ENCODE results near the gene TMEM236.

TMEM236 gene

GRCh38 chr10:17820943-17821342, 68.9 kb downstream of the TMEM236 start:
- no peak for DNase-seq (ENCODE audit: low spot score)
- ChIA-PET POLR2A (ENCODE audit: low non-redundant PET) (no interaction called here), CTCF (no interaction called here)
- no peak for TF ChIP-seq CTCF (conservative IDR thresholded peaks at IDR 0.05; ENCODE audit: low read depth)
- no peak overlapping the region for H3K27ac ChIP-seq

GRCh38 chr10:17821893-17822292, 69.9 kb downstream of the TMEM236 start:
- ChIA-PET CTCF (interaction anchor here (0.7 kb wide), 2 partner anchors 20 to 1008 kb away, joined by 3 to 5 read pairs; no protein-coding TSS in a partner anchor), POLR2A (ENCODE audit: low non-redundant PET) (no interaction called here)
- DNase-seq (ENCODE audit: low spot score): no peak
- H3K27ac ChIP-seq: no peak overlapping the region
- no peak for TF ChIP-seq CTCF (conservative IDR thresholded peaks at IDR 0.05; ENCODE audit: low read depth)

DNA sequence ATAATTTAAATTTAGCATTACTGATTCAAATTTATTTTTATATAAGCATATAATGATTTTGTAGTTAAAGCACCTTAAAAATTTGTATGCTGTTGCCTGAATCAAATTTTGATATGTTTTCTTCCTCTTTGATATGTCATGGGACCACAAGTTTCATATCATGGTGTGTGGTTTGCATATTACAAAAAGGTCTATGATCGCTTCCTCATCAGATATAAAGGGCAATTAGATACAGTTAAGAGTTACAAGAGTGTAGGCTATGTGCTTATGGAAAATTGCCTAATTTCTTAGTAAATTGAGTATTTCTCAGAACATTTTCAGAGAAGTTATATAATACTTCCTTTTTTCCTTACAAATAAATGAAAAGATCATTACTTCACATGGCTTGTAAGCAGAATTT, 79.3 kb downstream of the TMEM236 start:
- no peak overlapping the region for H3K27ac ChIP-seq
- CTCF ChIA-PET: no interaction called here
- no peak for DNase-seq (ENCODE audit: low spot score)
- POLR2A ChIA-PET (ENCODE audit: low non-redundant PET): no interaction called here
- TF ChIP-seq CTCF (conservative IDR thresholded peaks at IDR 0.05; ENCODE audit: low read depth): no peak

DNA sequence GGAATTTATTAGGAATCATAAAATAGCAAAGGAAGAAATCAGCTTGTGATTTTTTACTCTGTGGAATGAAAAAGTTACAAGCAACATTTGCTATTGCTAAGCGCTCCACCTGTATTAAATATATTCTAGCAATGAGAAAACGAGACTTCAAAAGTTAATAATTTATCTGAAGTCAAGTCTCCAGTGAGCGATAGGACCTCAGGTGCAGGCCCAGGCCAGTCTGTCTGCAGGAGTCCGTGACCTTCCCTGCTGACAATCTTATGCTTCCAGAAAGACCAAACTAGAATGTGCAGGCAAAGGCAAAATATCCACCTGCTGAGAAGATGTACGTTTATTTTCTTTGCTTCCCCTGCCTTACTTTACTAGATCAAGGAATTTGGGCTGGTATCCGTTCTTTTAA, 79.9 kb downstream of the TMEM236 start:
- no peak for DNase-seq (ENCODE audit: low spot score)
- no peak for TF ChIP-seq CTCF (conservative IDR thresholded peaks at IDR 0.05; ENCODE audit: low read depth)
- POLR2A ChIA-PET (ENCODE audit: low non-redundant PET): no interaction called here
- CTCF ChIA-PET: no interaction called here
- H3K27ac ChIP-seq: no peak overlapping the region

DNA sequence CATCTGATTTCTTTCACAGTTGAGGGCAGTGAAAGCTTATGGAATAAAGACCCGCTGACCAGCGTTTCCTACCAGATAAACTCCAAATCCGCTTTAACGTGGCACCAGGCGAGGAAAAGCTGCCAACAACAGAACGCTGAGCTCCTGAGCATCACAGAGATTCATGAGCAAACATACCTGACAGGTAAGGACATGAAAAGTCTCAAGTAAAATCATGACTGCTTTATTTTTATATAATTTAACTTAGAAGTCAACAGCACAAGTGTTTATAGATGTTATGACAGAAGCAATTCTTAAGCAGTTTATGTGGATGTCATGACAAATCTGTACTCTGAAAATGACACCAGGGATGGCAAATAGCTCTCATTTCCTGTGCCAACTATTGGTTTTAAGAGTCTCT, 81.7 kb downstream of the TMEM236 start:
- no peak for DNase-seq (ENCODE audit: low spot score)
- no peak overlapping the region for H3K27ac ChIP-seq
- TF ChIP-seq CTCF (conservative IDR thresholded peaks at IDR 0.05; ENCODE audit: low read depth): no peak
- CTCF ChIA-PET: interaction anchor here (0.6 kb wide), 1 partner anchor 13 kb away, joined by 4 read pairs; no protein-coding TSS in a partner anchor
- POLR2A ChIA-PET (ENCODE audit: low non-redundant PET): no interaction called here

- ChIA-PET CTCF (interaction anchor here (0.6 kb wide), 1 partner anchor 19 kb away, joined by 4 read pairs; no protein-coding TSS in a partner anchor), POLR2A (ENCODE audit: low non-redundant PET) (no interaction called here)
- no peak for TF ChIP-seq CTCF (conservative IDR thresholded peaks at IDR 0.05; ENCODE audit: low read depth)
- peak; percentile 86 for DNase-seq (ENCODE audit: low spot score)
- H3K27ac ChIP-seq: peak overlapping the region; percentile 72
Measured at GRCh38 chr10:17835688-17836087, 83.7 kb downstream of the TMEM236 start.

- no peak for DNase-seq (ENCODE audit: low spot score)
- CTCF ChIA-PET: no interaction called here
Measured at GRCh38 chr10:17836942-17837341, 84.9 kb downstream of the TMEM236 start.

More at GRCh38 chr10:17836942-17837341, 84.9 kb downstream of the TMEM236 start:
- H3K27ac ChIP-seq: peak overlapping the region; percentile 72
- POLR2A ChIA-PET (ENCODE audit: low non-redundant PET): no interaction called here
- TF ChIP-seq CTCF (conservative IDR thresholded peaks at IDR 0.05; ENCODE audit: low read depth): no peak

Measured in RWPE1 (cell line).